ENCODE measurements around the gene ECHDC1.
A peak's percentile ranks its signal among the peaks of the same experiment; 100 is the strongest.
"Not testable (repeated sequence)": the region's sequence is repeated elsewhere in the genome, so short reads cannot be mapped to it uniquely, and the experiment has no call there.

Gene ECHDC1

DNA sequence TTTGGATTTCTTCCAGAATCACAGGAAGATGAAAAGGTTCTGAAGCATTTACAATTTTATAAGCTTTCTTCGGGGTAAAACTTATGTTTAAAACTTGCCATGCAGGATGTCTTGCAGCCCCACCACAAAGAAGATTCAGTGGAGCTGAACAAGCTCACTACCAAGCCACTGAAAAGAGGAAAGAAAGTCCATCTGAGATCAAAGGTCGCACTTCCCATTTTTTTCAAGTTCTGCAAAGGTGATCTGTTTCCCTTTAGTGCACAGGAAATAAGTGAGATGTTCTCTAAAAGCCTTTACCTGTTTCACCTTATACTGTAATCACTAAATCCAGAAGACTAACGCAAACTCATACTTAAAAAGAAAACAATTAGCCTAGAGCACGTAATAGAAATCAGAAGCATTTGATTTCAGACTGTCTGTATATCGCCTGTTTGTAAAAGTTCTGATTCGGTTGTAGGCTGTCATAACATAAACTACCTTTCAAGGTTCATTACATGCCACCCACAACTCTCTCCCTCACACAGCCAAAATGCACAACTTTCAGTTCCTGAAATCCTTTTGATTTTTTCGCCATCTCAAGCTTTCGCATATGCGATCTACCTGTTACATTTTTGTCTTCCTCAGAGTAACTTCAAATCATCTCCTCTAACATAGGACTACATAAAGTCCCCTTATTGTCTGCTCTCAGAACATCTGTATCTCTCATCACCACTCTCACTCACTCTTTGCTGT is 1.8 kb downstream of the ECHDC1 start:
- Histone ChIP-seq H3K27me3 (no peaks in the 10 kb centered on the region), H3K4me1 (peaks cover 0 to 34% (median 14%) of the 10 kb centered on the region in 4 donors), H3K27ac (no peak overlapping the region), H3K36me3 (no peaks in the 10 kb centered on the region), H3K4me3 (peak overlapping the region; percentile 60 to 72), H3K9me3 (no peaks in the 10 kb centered on the region)
- TF ChIP-seq, protein P1, sequence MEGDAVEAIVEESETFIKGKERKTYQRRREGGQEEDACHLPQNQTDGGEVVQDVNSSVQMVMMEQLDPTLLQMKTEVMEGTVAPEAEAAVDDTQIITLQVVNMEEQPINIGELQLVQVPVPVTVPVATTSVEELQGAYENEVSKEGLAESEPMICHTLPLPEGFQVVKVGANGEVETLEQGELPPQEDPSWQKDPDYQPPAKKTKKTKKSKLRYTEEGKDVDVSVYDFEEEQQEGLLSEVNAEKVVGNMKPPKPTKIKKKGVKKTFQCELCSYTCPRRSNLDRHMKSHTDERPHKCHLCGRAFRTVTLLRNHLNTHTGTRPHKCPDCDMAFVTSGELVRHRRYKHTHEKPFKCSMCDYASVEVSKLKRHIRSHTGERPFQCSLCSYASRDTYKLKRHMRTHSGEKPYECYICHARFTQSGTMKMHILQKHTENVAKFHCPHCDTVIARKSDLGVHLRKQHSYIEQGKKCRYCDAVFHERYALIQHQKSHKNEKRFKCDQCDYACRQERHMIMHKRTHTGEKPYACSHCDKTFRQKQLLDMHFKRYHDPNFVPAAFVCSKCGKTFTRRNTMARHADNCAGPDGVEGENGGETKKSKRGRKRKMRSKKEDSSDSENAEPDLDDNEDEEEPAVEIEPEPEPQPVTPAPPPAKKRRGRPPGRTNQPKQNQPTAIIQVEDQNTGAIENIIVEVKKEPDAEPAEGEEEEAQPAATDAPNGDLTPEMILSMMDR (IDR thresholded peaks at IDR 0.05): no peak
- intact Hi-C loops (cut with DNase I; ENCODE audit: low total_unique reads): no loop called here
- DNase-seq: no peak

DNA sequence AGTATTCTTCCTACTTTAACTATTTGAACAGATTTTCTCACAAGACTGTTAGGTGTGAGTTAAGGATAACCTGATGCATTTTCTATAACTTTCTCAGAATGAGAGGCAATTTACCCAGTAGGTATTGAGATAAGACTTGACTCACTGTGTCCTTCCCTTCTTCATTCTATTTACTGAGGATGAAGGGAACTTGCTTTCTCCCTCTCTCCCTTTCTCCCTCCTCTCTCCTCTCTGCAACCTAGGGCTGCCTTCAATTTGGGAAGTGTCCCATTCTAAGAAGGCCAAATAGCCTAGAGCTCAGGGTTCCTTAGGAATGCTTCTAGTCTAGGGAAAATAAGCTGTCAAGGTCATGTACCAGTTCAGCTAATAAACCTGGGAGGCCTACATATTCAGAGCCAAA is 3.2 kb downstream of the ECHDC1 start:
- Histone ChIP-seq H3K27me3 (no peaks in the 10 kb centered on the region), H3K4me1 (peaks cover 0 to 34% (median 14%) of the 10 kb centered on the region in 4 donors), H3K27ac (no peak overlapping the region), H3K4me3 (no peak overlapping the region), H3K9me3 (no peaks in the 10 kb centered on the region), H3K36me3 (no peaks in the 10 kb centered on the region)
- TF ChIP-seq, protein P1 (IDR thresholded peaks at IDR 0.05): no peak
- intact Hi-C loops (cut with DNase I; ENCODE audit: low total_unique reads): no loop called here
- no peak for DNase-seq

DNA sequence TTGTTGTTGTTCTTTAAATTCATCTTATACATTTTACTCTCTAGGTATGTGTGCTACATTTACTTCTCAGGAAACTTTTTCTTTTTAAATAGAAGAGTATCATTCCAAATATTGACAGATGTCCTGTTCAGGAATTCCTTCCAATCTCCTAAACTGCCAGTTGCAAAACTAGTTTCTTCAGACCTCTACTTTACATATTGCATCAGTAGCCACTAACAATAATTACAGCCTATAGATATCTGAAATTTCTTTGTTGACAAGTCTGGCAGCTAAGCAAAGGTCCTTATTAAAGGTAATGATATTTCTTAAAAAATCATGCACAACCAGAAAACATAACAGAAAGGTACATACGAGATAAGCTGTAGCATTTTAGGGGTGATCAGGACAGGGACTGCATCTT is 4.5 kb downstream of the ECHDC1 start:
- Histone ChIP-seq H3K27ac (no peak overlapping the region), H3K27me3 (no peaks in the 10 kb centered on the region), H3K9me3 (no peaks in the 10 kb centered on the region), H3K4me1 (peaks cover 0 to 30% (median 12%) of the 10 kb centered on the region in 4 donors), H3K36me3 (no peaks in the 10 kb centered on the region), H3K4me3 (no peak overlapping the region)
- intact Hi-C loops (cut with DNase I; ENCODE audit: low total_unique reads): no loop called here
- DNase-seq: no peak
- TF ChIP-seq, protein P1 (IDR thresholded peaks at IDR 0.05): no peak

DNA sequence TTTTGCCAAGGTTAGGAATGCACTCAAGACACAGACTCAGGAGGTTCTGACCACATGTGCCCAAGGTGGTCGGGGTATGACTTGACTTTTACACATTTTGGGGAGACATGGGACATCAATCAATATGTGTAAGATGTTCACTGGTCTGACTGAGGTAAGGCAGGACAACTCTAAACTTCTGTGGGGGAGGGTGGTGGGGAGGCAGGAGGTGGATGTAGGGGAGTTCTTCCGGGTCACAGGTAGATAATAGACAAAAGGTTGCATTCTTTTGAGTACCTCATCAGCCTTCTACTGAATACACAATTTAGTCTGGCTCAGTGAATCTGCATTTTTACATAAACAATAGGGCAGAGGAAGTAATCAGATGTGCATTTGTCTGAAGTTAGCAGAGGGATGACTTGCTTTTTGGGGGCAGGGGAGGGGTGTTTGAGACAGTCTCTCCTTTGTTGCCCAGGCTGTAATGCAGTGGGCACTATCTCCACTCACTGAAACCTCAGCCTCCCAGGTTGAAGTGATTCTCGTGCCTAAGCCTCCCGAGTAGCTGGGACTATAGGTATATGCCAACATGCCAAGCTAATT is 10.9 kb downstream of the ECHDC1 start:
- TF ChIP-seq, protein P1 (IDR thresholded peaks at IDR 0.05): no peak
- H3K27me3 ChIP-seq: no peaks in the 10 kb centered on the region
- H3K9me3 ChIP-seq: no peaks in the 10 kb centered on the region
- no peaks in the 10 kb centered on the region for H3K36me3 ChIP-seq
- no peak overlapping the region for H3K27ac ChIP-seq
- H3K4me1 ChIP-seq: no peaks in the 10 kb centered on the region
- no peak for DNase-seq
- H3K4me3 ChIP-seq: no peak overlapping the region
- intact Hi-C loops (cut with DNase I; ENCODE audit: low total_unique reads): no loop called here

DNA sequence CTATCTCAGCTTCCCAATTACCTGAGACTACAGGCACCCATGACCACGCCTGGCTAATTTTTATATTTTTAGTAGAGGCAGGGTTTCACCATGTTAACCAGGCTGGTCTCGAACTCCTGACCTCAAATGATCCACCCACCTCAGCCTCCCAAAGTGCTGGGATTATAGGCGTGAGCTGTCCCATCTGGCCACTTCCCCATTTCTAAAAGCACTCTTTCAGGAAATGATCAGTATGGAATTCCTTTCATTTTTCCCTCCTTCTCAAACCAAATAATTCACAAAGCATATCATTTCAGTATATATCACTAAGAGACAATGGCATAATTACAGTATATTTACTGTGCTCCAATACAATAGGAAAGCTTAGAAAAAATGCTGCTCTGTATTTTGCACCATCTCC is 12.2 kb downstream of the ECHDC1 start:
- H3K36me3 ChIP-seq; intact Hi-C loops (cut with DNase I; ENCODE audit: low total_unique reads); H3K9me3 ChIP-seq; DNase-seq; H3K4me3 ChIP-seq; H3K4me1 ChIP-seq; H3K27ac ChIP-seq; H3K27me3 ChIP-seq: not testable (repeated sequence)

DNA sequence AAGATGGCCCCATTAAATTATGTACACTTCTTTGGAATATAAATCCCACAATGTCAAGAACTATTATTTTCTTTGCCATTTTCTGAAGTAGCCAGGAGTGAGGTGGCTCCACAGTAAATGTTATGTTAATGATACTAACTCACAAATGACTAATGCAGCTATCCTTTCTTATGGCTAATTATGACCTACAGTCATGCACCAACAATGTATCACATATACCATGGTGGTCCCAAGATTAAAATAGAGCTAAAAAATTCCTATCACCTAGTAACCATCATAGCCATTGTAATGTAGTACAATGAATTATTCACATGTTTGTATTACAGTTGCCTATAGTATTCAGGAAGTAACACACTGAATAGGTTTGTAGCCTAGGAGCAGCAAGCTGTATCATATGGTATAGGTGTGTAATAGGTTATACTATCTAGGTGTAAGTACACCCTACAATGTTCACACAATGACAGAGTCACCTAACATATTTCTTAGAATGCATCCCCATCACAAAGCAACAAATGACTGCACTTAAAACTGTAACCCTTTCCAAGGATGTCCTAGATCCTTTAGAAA is 15.3 kb downstream of the ECHDC1 start:
- no peak overlapping the region for H3K4me3 ChIP-seq
- H3K9me3 ChIP-seq: no peaks in the 10 kb centered on the region
- TF ChIP-seq, protein P1 (IDR thresholded peaks at IDR 0.05): no peak
- intact Hi-C loops (cut with DNase I; ENCODE audit: low total_unique reads): no loop called here
- no peaks in the 10 kb centered on the region for H3K4me1 ChIP-seq
- DNase-seq: no peak
- H3K27ac ChIP-seq: no peak overlapping the region
- H3K27me3 ChIP-seq: no peaks in the 10 kb centered on the region
- H3K36me3 ChIP-seq: peaks cover 15 to 21% (median 16%) of the 10 kb centered on the region in 3 donors

All from tibial artery (tissue), 4 donors.